Lower leg skin (tissue), 3 donors: ENCODE results near the gene ZNF74.

Experiments
- CTCF ChIP-seq, 3 donors: fragments of 450-650 bp; IDR thresholded peaks; one replicate each; pipeline ENCODE4 v1.5.1; 2016; ENCODE audit warnings: antibody characterized with exemption in 3 of 3, mild to moderate bottlenecking in 3 of 3, moderate library complexity in 2 of 3
- POLR2A ChIP-seq, 2 donors: fragments of 450-650 bp; IDR thresholded peaks; one replicate each; pipeline ENCODE4 v1.6.1; 2016 to 2017; ENCODE audit warnings: antibody characterized with exemption in 2 of 2, mild to moderate bottlenecking in 1 of 2, moderate library complexity in 1 of 2

GRCh38 chr22:20453222-20453621, 59.3 kb downstream of the ZNF74 start:
- no peak for TF ChIP-seq POLR2A (IDR thresholded peaks at IDR 0.05)
- TF ChIP-seq CTCF (IDR thresholded peaks at IDR 0.05) = no peak
